Neutrophil (primary cell): ENCODE results near the gene PAIP2.
"Not testable (repeated sequence)": the region's sequence is repeated elsewhere in the genome, so short reads cannot be mapped to it uniquely, and the experiment has no call there.

Source experiments
- H3K27ac ChIP-seq: fragments of 200-600 bp; sonication (generic); 2 replicates; pipeline ENCODE4 v1.5.1; 2016; ENCODE audit warnings: mild to moderate bottlenecking, moderate library complexity
- H3K27me3 ChIP-seq: fragments of 200-600 bp; sonication (generic); 2 replicates; pipeline ENCODE4 v1.6.0; 2016; ENCODE audit warnings: mild to moderate bottlenecking
- H3K36me3 ChIP-seq: fragments of 200-600 bp; sonication (generic); 2 replicates; pipeline ENCODE4 v1.5.1; 2017
- H3K4me1 ChIP-seq, 2 experiments: fragments of 200-600 bp in 1 of 2; sonication (generic) in 1 of 2; 1 replicate in 1 of 2; 2 replicates in 1 of 2; pipeline versions ENCODE4 v1.5.1 to v1.6.1; 2013 to 2016; ENCODE audit warnings: low read depth in 1 of 2, low read length in 1 of 2, mild to moderate bottlenecking in 1 of 2, moderate library complexity in 1 of 2; ENCODE audit not compliant: control insufficient read depth in 1 of 2, insufficient read depth in 1 of 2
- H3K4me3 ChIP-seq, 2 experiments: fragments of 200-600 bp in 1 of 2; sonication (generic) in 1 of 2; 1 replicate in 1 of 2; 2 replicates in 1 of 2; pipeline ENCODE4 v1.5.1; 2013 to 2016; ENCODE audit warnings: low read depth in 1 of 2, low read length in 1 of 2, mild to moderate bottlenecking in 1 of 2, moderate library complexity in 1 of 2
- H3K9me3 ChIP-seq: fragments of 200-600 bp; sonication (generic); 2 replicates; pipeline ENCODE4 v1.5.1; 2016
- CTCF ChIP-seq: fragments of 200-600 bp; sonication (generic); IDR thresholded peaks from 2 replicates; pipeline ENCODE4 v1.5.1; 2016; ENCODE audit warnings: antibody characterized with exemption

PAIP2 gene

GRCh38 chr5:139383275-139383992, 41.8 kb downstream of the PAIP2 start, which contains the start of gene SLC23A1:
Gene SLC23A1, minus strand, starts transcription at chr5:139383297. Its CDS starts 44 bp downstream, at chr5:139383253.
- no peak for TF ChIP-seq CTCF
- H3K27me3 ChIP-seq, result no peaks in the 10 kb centered on the region
- peak within 1 kb of the TSS; percentile 86 for H3K27ac ChIP-seq
- H3K4me1 ChIP-seq, result peaks cover 43 to 52% of the 10 kb centered on the region in 2 experiments
- no peaks in the 10 kb centered on the region for H3K36me3 ChIP-seq
- no peak within 1 kb of the TSS for H3K4me3 ChIP-seq
- no peaks in the 10 kb centered on the region for H3K9me3 ChIP-seq

DNA sequence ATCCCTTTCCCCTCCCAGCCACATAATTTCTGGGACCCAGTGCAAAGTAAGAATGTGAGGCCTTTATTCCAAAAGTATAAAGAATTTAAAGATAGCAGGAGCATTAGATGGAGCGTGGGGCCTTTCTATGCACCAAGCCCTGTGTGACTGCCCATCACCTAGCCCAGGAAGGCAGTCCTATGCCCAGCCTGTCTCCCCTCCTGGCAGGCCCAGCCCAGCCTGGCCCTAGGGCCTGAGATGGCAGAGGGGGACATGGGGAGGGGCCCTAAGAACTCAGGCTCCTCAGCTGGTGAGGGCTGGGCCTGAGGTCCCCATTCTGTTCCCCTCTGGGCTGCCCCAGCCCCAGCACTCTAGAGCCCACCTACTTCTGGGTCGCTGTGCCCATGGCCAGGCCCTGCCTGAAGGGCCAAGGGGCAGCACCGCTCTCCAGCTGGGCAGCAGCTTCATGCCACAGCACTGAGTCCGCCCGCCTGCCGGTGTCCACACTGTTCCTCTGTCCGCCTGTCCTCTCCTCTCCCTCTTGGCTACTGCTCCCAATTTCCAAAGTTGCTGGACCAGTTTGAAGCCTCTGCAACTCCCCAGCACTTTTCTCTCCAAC, 42.4 kb downstream of the PAIP2 start:
- no peaks in the 10 kb centered on the region for H3K9me3 ChIP-seq
- no peak overlapping the region for H3K4me3 ChIP-seq
- TF ChIP-seq CTCF, result no peak
- H3K27ac ChIP-seq, result peak overlapping the region; percentile 86
- no peaks in the 10 kb centered on the region for H3K36me3 ChIP-seq
- H3K27me3 ChIP-seq, result no peaks in the 10 kb centered on the region
- H3K4me1 ChIP-seq, result peaks cover 44 to 59% of the 10 kb centered on the region in 2 experiments

DNA sequence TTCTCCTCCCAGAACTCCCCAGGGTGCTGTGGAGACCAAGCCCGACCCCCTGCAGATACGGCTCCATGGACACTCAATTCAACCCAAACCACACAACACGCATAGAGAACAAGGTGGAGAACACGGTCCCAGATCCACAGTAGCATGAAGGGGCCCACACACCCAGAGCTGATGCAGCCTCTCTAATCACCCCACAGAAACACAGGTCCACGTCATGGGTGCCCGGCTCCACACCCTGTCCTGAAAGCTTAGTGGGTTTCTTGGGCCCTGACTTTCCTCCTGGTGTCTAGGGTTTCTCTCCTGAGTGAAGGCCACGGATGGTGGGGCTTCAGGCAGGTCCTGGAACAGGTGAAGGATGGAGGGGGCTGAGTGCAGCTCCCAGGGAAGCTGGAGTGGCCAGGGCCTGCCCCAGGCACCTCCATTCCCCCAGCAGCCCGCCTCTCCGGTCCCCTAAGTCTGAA, 43.0 kb downstream of the PAIP2 start:
- peak overlapping the region; percentile 86 for H3K27ac ChIP-seq
- peak overlapping the region; percentile 61 to 64 for H3K4me3 ChIP-seq
- peaks cover 43 to 59% of the 10 kb centered on the region in 2 experiments for H3K4me1 ChIP-seq

DNA sequence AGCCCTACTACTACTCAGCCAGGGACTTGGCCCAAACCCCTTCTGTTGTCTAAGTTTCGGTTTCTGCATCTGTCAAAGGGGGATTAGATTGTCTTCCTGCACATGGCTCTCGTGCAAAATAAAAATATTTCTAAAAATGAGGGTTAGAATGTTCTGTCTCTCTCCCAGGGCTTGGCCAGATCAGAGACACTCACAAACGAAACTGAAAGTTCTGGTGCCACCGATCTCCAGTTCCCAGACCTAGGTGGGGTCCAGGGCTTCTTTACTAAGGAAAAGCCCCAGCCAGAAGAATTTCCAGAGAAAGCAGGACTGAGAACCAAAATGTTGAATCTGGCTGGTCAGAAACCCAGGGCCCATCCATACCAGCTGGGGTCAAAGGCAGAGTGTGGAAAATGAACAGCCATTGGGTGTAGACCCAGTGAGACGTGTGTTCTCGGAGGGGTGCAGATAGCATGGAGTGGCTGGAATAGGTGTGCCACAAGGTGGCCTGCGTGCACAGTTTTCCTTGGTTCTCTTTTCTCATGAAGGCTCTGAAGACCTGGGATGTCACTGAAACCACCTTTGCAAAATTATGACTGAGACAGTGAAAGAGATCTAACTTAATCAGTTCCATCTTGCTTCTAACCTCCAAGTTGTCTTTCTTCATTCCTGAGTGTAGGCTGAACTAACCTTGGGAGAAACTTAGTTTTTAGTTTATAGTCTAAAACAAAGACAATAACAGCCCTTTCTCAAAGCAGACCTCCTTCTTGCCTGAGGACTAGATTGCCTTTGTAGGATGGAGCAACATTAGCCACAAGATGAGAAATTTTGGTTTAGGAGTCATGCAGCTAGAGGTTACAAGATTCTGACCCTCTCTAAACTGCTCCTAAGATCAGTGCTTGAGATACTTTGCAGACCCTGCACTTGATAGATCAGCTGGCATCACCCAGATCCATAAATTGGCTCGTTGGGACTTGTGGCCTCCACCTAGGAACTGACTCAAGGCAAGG, 43.7 kb downstream of the PAIP2 start:
- no peak for TF ChIP-seq CTCF
- peak overlapping the region; percentile 61 to 64 for H3K4me3 ChIP-seq
- no peaks in the 10 kb centered on the region for H3K9me3 ChIP-seq
- peak overlapping the region; percentile 86 for H3K27ac ChIP-seq
- H3K4me1 ChIP-seq, result peaks cover 43 to 59% of the 10 kb centered on the region in 2 experiments
- no peaks in the 10 kb centered on the region for H3K27me3 ChIP-seq
- H3K36me3 ChIP-seq, result no peaks in the 10 kb centered on the region

More for the DNA sequence above, 43.0 kb downstream of the PAIP2 start:
- Histone ChIP-seq H3K9me3 (no peaks in the 10 kb centered on the region), H3K27me3 (no peaks in the 10 kb centered on the region), H3K36me3 (no peaks in the 10 kb centered on the region)
- TF ChIP-seq CTCF, result no peak

- peaks cover 43 to 59% of the 10 kb centered on the region in 2 experiments for H3K4me1 ChIP-seq
- H3K27me3 ChIP-seq, result peaks cover 5% of the 10 kb centered on the region
- peak overlapping the region; percentile 86 for H3K27ac ChIP-seq
- no peak for TF ChIP-seq CTCF
- no peaks in the 10 kb centered on the region for H3K9me3 ChIP-seq
- H3K4me3 ChIP-seq, result peak overlapping the region; percentile 0 to 64
- no peaks in the 10 kb centered on the region for H3K36me3 ChIP-seq
Measured at GRCh38 chr5:139386050-139386438, 44.4 kb downstream of the PAIP2 start.

DNA sequence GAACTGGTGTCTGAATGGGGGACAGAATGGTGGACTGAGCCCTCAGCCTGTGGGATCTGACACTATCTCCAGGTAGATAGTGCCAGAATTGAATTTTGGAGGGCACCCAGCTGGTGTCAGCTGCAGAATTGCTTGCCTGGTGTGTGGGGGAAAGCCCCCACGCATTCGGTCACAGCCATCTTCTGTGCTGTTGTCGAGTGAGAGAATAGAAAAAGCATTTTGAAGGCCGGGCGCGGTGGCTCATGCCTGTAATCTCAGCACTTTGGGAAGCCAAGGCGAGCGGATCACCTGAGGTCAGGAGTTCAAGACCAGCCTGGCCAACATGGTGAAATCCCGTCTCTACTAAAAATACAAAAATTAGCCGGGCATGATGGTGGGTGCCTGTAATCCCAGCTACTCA, 45.3 kb downstream of the PAIP2 start:
- not testable (repeated sequence) for H3K27ac ChIP-seq, H3K36me3 ChIP-seq, H3K9me3 ChIP-seq, H3K4me3 ChIP-seq
- peaks cover 14% of the 10 kb centered on the region for H3K27me3 ChIP-seq
- H3K4me1 ChIP-seq, result peaks cover 49 to 63% of the 10 kb centered on the region in 2 experiments
